ENCODE results near the gene RIPK3. TPM values are rescaled to one million over a fixed set of nuclear protein-coding genes. Genes with fewer than 3 reads are reported as not detected.
"Not testable (repeated sequence)": the region's sequence is repeated elsewhere in the genome, so short reads cannot be mapped to it uniquely, and the experiment has no call there.

Gene RIPK3
- polyA plus RNA-seq, 1 donor from 2014 or later: 14.8 TPM

DNA sequence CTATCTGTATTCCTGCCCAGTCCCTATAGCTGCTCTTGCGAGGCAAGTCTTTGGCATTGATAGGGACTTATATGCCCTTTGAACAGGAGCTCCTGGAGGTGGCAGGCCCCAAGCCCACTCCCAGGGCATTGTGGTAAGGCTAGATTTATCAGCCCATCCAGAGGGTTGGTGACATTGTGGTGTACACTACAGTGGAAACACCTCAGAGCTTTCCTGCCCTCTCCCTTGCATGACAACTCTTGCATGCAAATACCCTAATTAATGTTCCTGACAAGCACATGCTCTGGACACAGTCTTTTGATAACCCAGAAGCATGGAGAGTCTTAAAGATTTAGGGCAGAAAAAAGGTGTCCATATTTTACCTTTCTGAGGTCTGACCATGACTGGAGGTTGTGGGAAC, 815 bp upstream of the RIPK3 start:
- Mint-ChIP-seq H3K27me3 (peaks cover 8% of the 10 kb centered on the region), H3K4me1 (peaks cover 7 to 12% (median 12%) of the 10 kb centered on the region in 3 donors), H3K36me3 (peaks cover 5% of the 10 kb centered on the region), H3K27ac (no peak overlapping the region), H3K9me3 (no peaks in the 10 kb centered on the region), H3K4me3 (peak overlapping the region in 2 of 4 donors; percentile 2 to 96)

DNA sequence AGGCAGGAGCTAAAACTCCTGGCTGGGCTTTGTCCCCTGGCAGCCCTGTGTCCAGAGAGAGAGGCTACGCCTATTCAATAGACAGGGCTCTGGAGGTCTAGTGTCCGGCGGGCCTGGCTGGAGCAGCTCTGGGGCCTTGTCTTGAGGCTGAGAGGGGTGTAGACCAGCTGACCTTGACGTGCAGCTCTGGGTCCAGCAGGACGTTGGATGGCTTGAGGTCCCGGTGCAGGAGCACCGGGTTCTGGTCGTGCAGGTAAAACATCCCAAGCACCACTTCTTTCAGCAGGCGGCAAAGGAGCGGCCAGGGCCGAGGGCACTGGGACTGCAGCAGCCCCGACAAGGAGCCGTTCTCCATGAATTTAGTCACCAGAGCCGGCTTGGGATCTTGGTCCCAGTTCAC, 948 bp downstream of the RIPK3 start:
- Mint-ChIP-seq H3K27ac (peak overlapping the region in 1 of 3 donors; percentile 94), H3K36me3 (peaks cover 5% of the 10 kb centered on the region), H3K4me1 (peaks cover 7 to 17% (median 17%) of the 10 kb centered on the region in 3 donors), H3K27me3 (peaks cover 11% of the 10 kb centered on the region), H3K9me3 (no peaks in the 10 kb centered on the region), H3K4me3 (peak overlapping the region; percentile 94 to 98 (median 96))

DNA sequence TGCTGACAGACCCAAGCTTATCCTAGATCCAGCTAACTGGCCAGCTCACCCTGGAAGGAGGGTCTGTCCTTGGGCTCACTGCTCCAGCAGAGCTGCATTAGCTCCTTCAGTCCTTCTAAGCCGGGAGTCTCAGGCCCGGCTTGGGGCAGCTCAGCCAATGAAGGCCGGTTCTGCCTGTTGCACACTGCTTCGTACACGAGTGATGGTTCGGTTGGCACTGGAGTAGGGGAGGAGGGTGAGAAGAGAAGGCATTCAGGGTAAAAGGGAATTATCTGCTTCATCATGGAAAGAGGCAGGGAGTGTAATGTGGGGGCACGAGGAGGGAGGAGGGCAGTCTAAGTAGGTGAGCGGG, 2.0 kb downstream of the RIPK3 start:
- no peak overlapping the region for H3K27ac Mint-ChIP-seq
- H3K4me3 Mint-ChIP-seq: peak overlapping the region in 2 of 4 donors; percentile 25 to 96
- H3K4me1 Mint-ChIP-seq: peaks cover 7 to 19% (median 18%) of the 10 kb centered on the region in 3 donors
- peaks cover 19% of the 10 kb centered on the region for H3K27me3 Mint-ChIP-seq
- H3K9me3 Mint-ChIP-seq: no peaks in the 10 kb centered on the region
- peaks cover 5% of the 10 kb centered on the region for H3K36me3 Mint-ChIP-seq

DNA sequence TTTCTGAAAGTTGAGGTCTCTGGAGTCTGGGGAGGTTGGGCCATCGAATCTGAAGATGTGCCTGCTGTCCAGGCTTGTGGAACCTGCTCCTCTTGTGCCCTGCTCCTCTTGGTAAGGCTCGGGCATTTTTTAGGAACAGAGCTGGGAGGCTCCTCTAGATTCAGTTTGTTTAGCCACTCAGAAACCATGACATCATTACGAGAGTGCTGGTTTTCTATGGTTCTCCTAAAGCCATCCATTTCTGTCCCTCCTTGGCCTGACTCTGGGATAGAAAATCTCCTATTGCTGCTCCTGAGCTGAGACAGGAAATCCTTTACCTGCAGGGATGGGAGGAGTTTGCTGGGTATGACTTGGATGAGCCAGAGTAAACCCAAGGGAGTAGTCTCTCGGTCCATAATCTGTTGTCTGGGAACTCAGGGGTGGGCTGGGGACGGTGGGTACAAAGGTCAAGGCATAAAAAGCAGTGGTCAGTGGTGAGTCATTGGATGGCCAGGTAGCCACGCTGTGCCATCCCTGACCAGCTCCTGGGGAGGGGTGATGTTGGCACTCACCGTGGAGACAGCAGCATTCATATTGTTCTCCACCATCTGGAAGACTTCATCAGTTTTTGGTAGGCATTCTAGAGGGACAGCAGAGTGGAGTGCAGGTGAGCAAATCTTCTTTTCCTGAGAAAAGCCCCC, 2.5 kb downstream of the RIPK3 start:
- Mint-ChIP-seq H3K27ac (no peak overlapping the region), H3K4me1 (peaks cover 9 to 21% (median 21%) of the 10 kb centered on the region in 3 donors), H3K4me3 (peak overlapping the region in 3 of 4 donors; percentile 25 to 96 (median 59))

DNA sequence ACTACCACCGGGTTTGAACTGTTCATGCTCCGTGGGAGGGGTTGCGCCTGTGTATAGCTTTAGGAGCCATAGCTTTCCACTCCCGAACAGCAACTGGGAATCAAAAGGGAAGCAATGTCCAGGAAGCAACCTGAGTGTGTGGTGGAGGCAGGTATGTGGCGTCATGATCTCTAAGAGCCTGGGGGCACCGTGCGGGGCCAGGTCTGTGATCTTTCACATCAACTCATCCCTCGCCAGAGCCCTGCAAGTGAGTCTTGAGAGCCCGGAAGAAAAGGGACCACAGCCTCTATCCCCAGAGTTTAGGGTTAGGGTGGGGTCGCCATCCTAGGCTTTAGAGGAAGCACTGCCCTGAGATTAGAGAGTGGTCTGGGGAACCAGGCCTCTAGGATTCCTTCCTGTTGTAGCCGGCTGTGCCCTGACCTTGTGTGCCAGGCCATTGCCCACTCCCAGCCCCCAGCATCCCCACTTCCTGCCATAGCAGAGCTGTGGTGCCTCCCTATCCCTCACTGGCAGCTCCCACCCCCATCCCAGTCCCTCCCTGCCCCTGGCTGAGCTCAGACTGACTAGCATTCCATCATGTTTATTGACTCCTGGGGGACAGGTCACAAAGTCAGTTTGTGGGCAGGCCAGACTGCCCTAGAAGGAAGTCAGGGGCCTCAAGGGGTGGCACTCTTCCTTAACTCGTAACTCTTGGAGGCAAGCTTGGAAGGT, 4.2 kb downstream of the RIPK3 start:
- Mint-ChIP-seq H3K27me3 (peaks cover 28% of the 10 kb centered on the region), H3K36me3 (peaks cover 5% of the 10 kb centered on the region), H3K4me1 (peaks cover 13 to 26% (median 25%) of the 10 kb centered on the region in 3 donors), H3K9me3 (no peaks in the 10 kb centered on the region), H3K4me3 (peak overlapping the region in 2 of 4 donors; percentile 34 to 76), H3K27ac (no peak overlapping the region)

More for the DNA sequence above, 2.5 kb downstream of the RIPK3 start:
- H3K27me3 Mint-ChIP-seq: peaks cover 25% of the 10 kb centered on the region
- H3K9me3 Mint-ChIP-seq: no peaks in the 10 kb centered on the region
- peaks cover 5% of the 10 kb centered on the region for H3K36me3 Mint-ChIP-seq

DNA sequence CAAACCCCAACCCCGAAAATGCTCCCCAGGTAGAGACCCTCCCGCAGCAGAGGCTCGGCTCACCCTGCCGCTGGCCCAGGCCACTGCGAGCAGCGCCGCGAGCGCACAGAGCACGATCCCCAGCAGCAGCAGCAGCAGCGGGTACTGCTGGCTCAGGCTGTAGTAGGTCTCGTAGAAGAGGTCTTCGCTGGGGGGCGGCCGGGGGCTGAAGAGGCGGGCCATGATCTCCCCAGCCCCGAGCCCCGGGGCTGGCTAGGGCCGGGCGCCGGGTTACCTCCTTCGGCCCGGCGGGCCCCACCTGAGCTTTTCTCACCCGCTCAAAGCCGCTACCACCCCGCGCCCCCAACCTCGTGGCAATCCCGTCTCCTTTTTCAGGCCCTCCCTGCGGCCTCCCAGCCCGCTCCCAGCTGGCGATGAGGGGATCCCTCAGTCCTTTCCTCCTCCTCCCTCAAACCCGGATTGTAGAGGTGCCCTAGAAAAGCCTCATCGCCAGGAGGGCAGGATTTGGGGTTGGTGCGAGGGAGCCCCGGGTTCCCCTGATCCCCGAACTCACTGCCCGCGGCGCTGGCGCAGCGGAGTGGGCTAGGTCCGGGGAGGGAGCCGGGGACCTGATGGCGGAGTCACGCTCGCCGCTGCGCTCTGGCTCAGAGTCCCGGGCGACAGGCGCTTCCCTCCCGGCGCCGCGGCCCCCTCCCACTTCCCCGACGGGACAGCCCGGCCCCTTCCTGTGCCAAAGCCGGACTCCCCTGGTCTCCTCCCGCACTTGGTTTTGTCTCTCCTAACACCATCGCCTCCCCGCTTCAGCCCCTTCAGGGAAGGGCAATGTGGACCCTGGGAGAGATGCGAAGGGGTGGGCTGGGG, 5.1 kb downstream of the RIPK3 start, which contains the start of gene ADCY4:
ADCY4 (minus strand) TSS at position 641 of the 861 bp plus-strand sequence; CDS start at position 222, 419 bp downstream.
- Mint-ChIP-seq H3K36me3 (peaks cover 5% of the 10 kb centered on the region), H3K4me1 (peaks cover 8 to 27% (median 21%) of the 10 kb centered on the region in 3 donors), H3K27ac (peak within 1 kb of the TSS in 2 of 3 donors; percentile 39 to 53)

DNA sequence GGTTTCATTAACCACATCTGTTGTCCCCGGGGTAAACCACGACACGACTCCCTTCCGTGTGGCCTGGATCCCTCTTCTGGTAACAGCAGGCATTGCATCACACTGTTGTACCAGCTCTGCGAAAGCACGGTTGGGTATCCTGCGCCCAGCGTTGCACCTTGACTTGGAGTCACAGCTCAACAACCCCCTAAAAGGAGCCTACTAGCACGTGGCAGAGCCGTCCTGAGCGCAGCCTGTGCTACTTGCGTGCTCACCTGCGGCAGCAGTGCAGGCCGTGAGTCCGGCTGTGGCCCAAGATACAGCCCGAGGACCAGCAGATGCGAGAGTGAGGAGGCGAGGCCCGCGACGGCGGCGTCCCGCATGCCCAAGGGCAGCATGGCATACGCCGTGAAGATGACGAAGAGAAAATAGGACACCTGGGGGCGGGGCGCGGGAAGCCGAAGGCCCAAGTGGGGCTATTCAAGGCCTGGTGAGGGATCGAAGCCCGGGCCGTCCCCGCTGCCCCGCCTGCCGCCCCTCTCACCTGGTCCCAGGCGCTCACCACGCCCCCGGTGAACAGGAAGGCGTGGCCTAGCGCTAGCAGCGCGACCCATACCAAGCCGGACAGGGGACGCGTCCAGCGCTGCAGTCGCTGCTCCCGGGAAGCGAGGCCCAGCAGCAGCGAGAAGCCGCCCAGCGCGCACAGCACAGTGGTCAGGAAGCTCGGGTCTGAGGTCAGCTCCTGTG, 7.4 kb downstream of the RIPK3 start:
- peaks cover 30% of the 10 kb centered on the region for H3K27me3 Mint-ChIP-seq
- H3K4me3 Mint-ChIP-seq: peak overlapping the region; percentile 70 to 92 (median 88)
- no peaks in the 10 kb centered on the region for H3K9me3 Mint-ChIP-seq
- peak overlapping the region; percentile 3 to 94 (median 59) for H3K27ac Mint-ChIP-seq
- peaks cover 6 to 17% (median 17%) of the 10 kb centered on the region in 3 donors for H3K4me1 Mint-ChIP-seq
- peaks cover 5% of the 10 kb centered on the region for H3K36me3 Mint-ChIP-seq

More for the DNA sequence above, 5.1 kb downstream of the RIPK3 start, which contains the start of gene ADCY4:
- Mint-ChIP-seq H3K9me3 (no peaks in the 10 kb centered on the region), H3K4me3 (peak within 1 kb of the TSS; percentile 34 to 81 (median 62)), H3K27me3 (peaks cover 28% of the 10 kb centered on the region)

DNA sequence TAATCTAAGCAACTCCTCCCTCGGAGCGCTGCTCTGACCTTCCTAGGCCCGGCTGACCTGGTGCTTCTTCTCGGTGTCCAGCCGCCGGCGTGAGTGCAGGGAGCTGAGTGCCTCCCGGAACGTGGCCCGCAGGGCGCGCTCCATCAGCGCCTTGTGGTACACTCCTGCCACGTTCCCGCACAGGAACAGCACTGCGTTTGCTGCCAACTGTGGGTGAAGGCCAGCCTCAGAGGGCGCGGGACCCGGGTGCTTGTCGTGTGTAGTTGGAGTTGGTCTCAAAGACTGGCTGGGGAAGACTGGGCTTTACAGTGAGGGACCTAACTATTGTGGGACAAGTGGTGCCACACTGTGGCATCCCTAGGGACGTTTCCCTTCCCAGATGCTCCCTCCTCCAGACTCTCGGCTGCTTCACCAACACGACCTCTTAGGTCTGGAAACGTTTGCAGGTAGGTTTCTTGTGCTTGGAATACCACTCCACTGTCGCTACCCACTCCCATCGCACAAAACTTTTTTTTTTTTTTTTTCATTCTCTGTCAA, 8.0 kb downstream of the RIPK3 start:
- H3K9me3 Mint-ChIP-seq: no peaks in the 10 kb centered on the region
- peaks cover 6 to 19% (median 17%) of the 10 kb centered on the region in 3 donors for H3K4me1 Mint-ChIP-seq
- peaks cover 31% of the 10 kb centered on the region for H3K27me3 Mint-ChIP-seq
- peak overlapping the region; percentile 70 to 92 (median 88) for H3K4me3 Mint-ChIP-seq
- peaks cover 5% of the 10 kb centered on the region for H3K36me3 Mint-ChIP-seq
- H3K27ac Mint-ChIP-seq: peak overlapping the region; percentile 3 to 94 (median 59)

DNA sequence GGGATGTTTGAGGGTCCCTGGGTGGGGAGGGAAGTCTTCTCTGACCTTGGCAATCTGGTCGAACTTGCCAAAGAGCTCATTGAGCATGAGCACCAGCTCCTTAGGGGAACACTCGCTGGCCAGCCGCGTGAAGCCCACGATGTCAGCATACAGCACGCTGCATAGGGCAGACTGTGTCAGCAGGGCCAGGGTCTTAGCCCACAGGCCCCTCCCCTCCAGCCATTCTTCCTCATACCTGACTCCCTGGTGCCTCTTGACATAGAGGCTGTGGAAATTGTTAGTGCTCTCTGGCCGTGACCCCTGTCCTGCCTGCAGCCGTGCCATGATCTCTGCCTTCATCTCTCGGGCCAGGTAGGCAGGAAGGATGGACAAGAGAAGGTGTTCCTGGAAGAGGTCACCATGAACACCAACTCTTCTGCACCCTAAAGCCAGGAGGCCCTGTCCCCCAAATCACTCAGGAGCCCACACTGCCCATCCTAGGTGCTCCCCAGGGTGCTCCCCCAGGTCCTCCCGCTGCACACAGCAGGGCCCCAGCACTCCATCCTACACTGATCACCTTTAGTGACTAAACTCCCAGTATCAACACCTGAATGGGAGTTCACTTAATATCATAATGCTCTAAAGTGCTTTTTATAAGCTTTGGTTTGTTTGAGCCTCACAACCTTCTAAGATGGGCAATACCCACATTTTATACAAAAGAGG, 8.7 kb downstream of the RIPK3 start:
- peaks cover 4% of the 10 kb centered on the region for H3K36me3 Mint-ChIP-seq
- H3K4me1 Mint-ChIP-seq: peaks cover 6 to 19% (median 17%) of the 10 kb centered on the region in 3 donors
- no peaks in the 10 kb centered on the region for H3K9me3 Mint-ChIP-seq
- H3K27me3 Mint-ChIP-seq: peaks cover 31% of the 10 kb centered on the region
- no peak overlapping the region for H3K4me3 Mint-ChIP-seq
- peak overlapping the region in 2 of 3 donors; percentile 54 to 58 for H3K27ac Mint-ChIP-seq

DNA sequence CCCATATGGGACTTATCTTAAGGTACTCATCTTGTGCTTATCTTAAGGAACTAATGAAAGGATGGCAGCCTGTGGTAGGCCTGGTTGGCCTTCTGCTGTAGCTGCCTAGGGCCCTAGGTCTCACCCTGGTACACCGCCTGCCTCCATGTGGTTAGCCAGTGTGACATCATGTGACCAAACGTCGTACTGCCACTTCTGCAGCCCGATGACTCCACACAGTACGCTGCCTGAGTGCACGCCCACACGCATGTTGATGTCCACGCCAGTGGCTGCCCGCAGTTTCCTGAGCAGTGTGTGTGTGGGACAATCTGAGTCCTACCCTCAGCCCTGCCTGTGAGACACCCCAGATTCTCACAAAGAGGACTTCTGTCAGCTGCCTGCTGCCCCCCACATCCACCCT, 10.1 kb downstream of the RIPK3 start:
- H3K4me1 Mint-ChIP-seq: peaks cover 6 to 17% (median 15%) of the 10 kb centered on the region in 3 donors

DNA sequence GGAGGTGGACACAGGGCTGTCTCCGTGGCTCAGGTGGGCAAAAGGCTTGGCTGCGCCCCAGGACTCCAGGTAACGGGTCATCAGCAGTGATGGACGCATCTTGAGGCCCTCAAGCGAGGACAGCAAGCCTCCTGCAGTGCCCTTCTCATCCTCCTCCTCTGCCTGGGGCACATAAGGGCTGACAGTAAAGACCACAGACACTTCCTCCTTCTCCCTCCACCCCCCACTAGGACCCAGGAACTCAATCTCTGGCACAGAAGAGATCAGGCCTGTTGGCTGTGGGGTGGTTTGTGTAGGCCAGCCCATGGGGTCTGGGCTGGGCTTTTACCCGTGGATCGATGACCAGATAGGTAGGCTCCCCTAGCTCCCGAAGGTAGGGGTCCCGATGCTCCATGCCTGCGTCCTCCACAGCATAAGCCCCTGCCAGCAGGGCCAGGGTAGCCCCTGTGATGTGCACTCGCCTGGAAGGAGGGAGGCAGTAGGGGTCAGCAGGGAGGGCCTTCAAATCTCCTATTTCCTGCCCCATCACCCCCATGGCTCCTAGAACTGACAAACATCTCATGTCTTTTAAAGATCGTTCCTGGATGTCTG, 10.6 kb downstream of the RIPK3 start:
- Mint-ChIP-seq H3K27me3 (peaks cover 23% of the 10 kb centered on the region), H3K4me3 (peak overlapping the region in 1 of 4 donors; percentile 63), H3K36me3 (no peaks in the 10 kb centered on the region), H3K4me1 (peaks cover 6 to 17% (median 13%) of the 10 kb centered on the region in 3 donors), H3K27ac (no peak overlapping the region), H3K9me3 (no peaks in the 10 kb centered on the region)

More for the DNA sequence above, 10.1 kb downstream of the RIPK3 start:
- Mint-ChIP-seq H3K4me3 (peak overlapping the region in 3 of 4 donors; percentile 51 to 63 (median 58)), H3K36me3 (no peaks in the 10 kb centered on the region), H3K9me3 (no peaks in the 10 kb centered on the region), H3K27me3 (peaks cover 26% of the 10 kb centered on the region), H3K27ac (peak overlapping the region in 1 of 3 donors; percentile 58)

DNA sequence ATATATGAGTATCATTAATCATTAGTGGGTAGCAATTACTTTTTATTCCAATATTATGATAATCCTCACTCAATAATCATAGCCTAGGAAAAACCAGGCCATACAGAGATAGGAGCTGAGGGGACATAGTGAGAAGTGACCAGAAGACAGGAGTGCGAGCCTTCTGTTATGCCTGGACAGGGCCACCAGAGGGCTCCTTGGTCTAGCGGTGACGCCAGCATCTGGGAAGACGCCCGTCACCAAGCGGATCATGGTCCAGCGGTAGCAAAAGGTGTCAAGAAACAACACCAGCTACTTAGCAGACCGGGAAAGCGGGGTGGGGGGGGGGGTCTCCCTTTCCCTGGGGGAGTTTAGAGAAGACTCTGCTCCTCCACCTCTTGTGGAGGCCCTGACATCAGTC, 11.9 kb downstream of the RIPK3 start:
- H3K27ac Mint-ChIP-seq, H3K9me3 Mint-ChIP-seq, H3K36me3 Mint-ChIP-seq: not testable (repeated sequence)
- peaks cover 12% of the 10 kb centered on the region for H3K27me3 Mint-ChIP-seq
- H3K4me3 Mint-ChIP-seq: peak overlapping the region in 1 of 4 donors; percentile 32
- H3K4me1 Mint-ChIP-seq: peaks cover 6 to 15% (median 10%) of the 10 kb centered on the region in 3 donors

DNA sequence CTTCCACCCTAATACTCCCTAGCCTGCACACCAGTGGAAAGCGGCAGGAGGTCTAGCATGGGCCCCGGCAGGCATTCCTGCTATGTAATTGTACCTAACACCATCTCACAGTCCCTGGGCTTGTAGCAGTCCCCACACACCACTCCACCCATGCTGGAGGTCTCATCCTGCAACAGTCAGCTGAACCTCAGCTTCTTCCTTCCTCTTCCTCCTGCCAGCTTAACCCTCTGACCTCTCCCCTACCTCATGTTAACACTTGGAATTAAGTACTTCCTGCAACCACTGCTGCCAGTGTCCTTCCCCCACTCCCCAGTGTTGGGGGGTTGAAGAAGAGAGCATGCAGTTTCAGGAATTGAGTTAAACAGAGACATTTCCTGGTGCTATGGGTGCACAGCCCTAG, 12.5 kb downstream of the RIPK3 start:
- Mint-ChIP-seq H3K27ac (peak overlapping the region in 1 of 3 donors; percentile 69), H3K9me3 (no peaks in the 10 kb centered on the region), H3K4me1 (peaks cover 4 to 11% (median 9%) of the 10 kb centered on the region in 3 donors), H3K36me3 (no peaks in the 10 kb centered on the region), H3K4me3 (no peak overlapping the region), H3K27me3 (peaks cover 6% of the 10 kb centered on the region)
